Natural killer cell (primary cell): ENCODE data around the gene OR7A10. TPM values are rescaled to one million over a fixed set of nuclear protein-coding genes. Genes with fewer than 3 reads are reported as not detected.

Source experiments
- total RNA-seq, 4 donors: library from RNA; stranded (reverse); fragments of 120-200 nt in 1 of 4; gene quantifications; one replicate each; pipeline versions ENCODE4 v1.2.3 to v1.2.4, GENCODE V29; 2013 to 2022

The OR7A10 gene
- total RNA-seq, 3 donors from 2014 or later (not counting 1 experiment from before 2014, with no cell fraction given) = not detected

Other genes with a start within 250 kb of the OR7A10 start
- 1 to 10 TPM in 2 of 3 donors, under 1 TPM in 1; 0.59 to 9.1 (median 1.0) TPM for gene ADGRE3, start 174.1 kb downstream of the OR7A10 start, total RNA-seq
- 10 to 100 TPM; 25.9 to 37.9 (median 31.6) TPM for gene ZNF333, start 158.9 kb downstream of the OR7A10 start, total RNA-seq
- gene ADGRE2, start 70.4 kb downstream of the OR7A10 start, total RNA-seq = 10 to 100 TPM in 2 of 3 donors, 1 to 10 TPM in 1; 6.1 to 37.0 (median 20.3) TPM
- not detected for gene OR7A5, start 13.7 kb downstream of the OR7A10 start, total RNA-seq
- not detected for gene OR7C1, start 13.7 kb downstream of the OR7A10 start, total RNA-seq
- gene OR7A17, start 37.2 kb upstream of the OR7A10 start, total RNA-seq = not detected
- gene OR7C2, start 92.6 kb upstream of the OR7A10 start, total RNA-seq = not detected
- not detected for gene SLC1A6, start 130.9 kb upstream of the OR7A10 start, total RNA-seq
- not detected for gene CASP14, start 200.6 kb upstream of the OR7A10 start, total RNA-seq
- gene OR1I1, start 233.3 kb upstream of the OR7A10 start, total RNA-seq = not detected